SU-DHL-6 (cell line): ENCODE data around the gene SLC36A1.

Experiments used
- H2AFZ ChIP-seq: fragments of 200-600 bp; sonication (generic); 2 replicates; pipeline ENCODE4 v1.6.1; 2014; ENCODE audit warnings: low read depth, mild to moderate bottlenecking, moderate library complexity, mixed read lengths, antibody characterized with exemption, low read length; ENCODE audit not compliant: severe bottlenecking
- H3F3A ChIP-seq: fragments of 200-600 bp; shearing (Covaris generic); 2 replicates; pipeline ENCODE4 v1.6.0; 2016; ENCODE audit warnings: antibody characterized with exemption, mild to moderate bottlenecking; ENCODE audit not compliant: insufficient read depth
- H3K27ac ChIP-seq: fragments of 200-600 bp; sonication (generic); 2 replicates; pipeline ENCODE4 v1.5.1; 2016; ENCODE audit warnings: low read depth, mild to moderate bottlenecking, low read length, moderate library complexity, mixed read lengths
- H3K27me3 ChIP-seq: fragments of 200-600 bp; sonication (generic), shearing (Covaris generic); 2 replicates; pipeline ENCODE4 v1.6.0; 2014; ENCODE audit warnings: mild to moderate bottlenecking, low read length
- H3K36me3 ChIP-seq: fragments of 200-600 bp; sonication (generic); 2 replicates; pipeline ENCODE4 v1.6.1; 2014; ENCODE audit warnings: mild to moderate bottlenecking, low read length, mixed read lengths
- H3K4me2 ChIP-seq: fragments of 300-600, 200-600 bp; shearing (Covaris generic), sonication (generic); 2 replicates; pipeline ENCODE4 v1.6.0; 2014; ENCODE audit warnings: low read length, low read depth, mild to moderate bottlenecking; ENCODE audit not compliant: poor library complexity, severe bottlenecking
- H3K4me3 ChIP-seq: fragments of 200-600 bp; sonication (generic); 2 replicates; pipeline ENCODE4 v1.5.1; 2014; ENCODE audit warnings: antibody characterized with exemption, low read length, mild to moderate bottlenecking, mixed read lengths; ENCODE audit not compliant: insufficient read depth, poor library complexity, severe bottlenecking
- H3K79me2 ChIP-seq: fragments of 200-600 bp; sonication (generic); 2 replicates; pipeline ENCODE4 v1.6.1; 2014; ENCODE audit warnings: mild to moderate bottlenecking, low read length, moderate library complexity; ENCODE audit not compliant: insufficient read depth
- H3K9ac ChIP-seq: fragments of 200-600 bp; sonication (generic); 2 replicates; pipeline ENCODE4 v1.7.0; 2014; ENCODE audit warnings: mild to moderate bottlenecking, low read length
- H3K9me2 ChIP-seq: fragments of 200-600 bp; sonication (generic); replicated peaks from 2 replicates; pipeline ENCODE4 v1.6.1; 2014; ENCODE audit warnings: low read length; ENCODE audit not compliant: insufficient read depth
- H3K9me3 ChIP-seq: fragments of 200-600 bp; sonication (generic); 2 replicates; pipeline ENCODE4 v1.6.1; 2014; ENCODE audit warnings: low read length, mixed read lengths; ENCODE audit not compliant: insufficient read depth
- H4K20me1 ChIP-seq: fragments of 200-600 bp; sonication (generic); 2 replicates; pipeline ENCODE4 v1.6.1; 2014; ENCODE audit warnings: low read depth, mild to moderate bottlenecking, antibody characterized with exemption, low read length, moderate library complexity, mixed read lengths
- CTCF ChIP-seq: fragments of 200-600 bp; sonication (generic); IDR thresholded peaks from one replicate; pipeline ENCODE4 v1.5.1; 2017; ENCODE audit warnings: antibody characterized with exemption, mild to moderate bottlenecking, low read length, moderate library complexity; ENCODE audit not compliant: insufficient read depth, poor library complexity, severe bottlenecking
- EZH2phosphoT487 ChIP-seq: fragments of 200-600 bp; sonication (generic), shearing (Covaris generic); conservative IDR thresholded peaks from 2 replicates; pipeline ENCODE4 v1.6.1; 2018; ENCODE audit warnings: mild to moderate bottlenecking, antibody characterized with exemption, low read length, moderate library complexity, mixed read lengths

Gene SLC36A1

GRCh38 chr5:151492729-151493128 lies 45.3 kb downstream of the SLC36A1 start:
- Histone ChIP-seq H2AFZ (no peak overlapping the region), H3K36me3 (no peaks in the 10 kb centered on the region), H3K9me2 (no peaks in the 10 kb centered on the region), H3K4me3 (no peak overlapping the region), H3F3A (no peaks in the 10 kb centered on the region), H3K79me2 (no peaks in the 10 kb centered on the region), H3K9ac (no peak overlapping the region), H4K20me1 (no peaks in the 10 kb centered on the region), H3K4me2 (no peak overlapping the region), H3K27me3 (no peaks in the 10 kb centered on the region), H3K27ac (no peak overlapping the region), H3K9me3 (no peaks in the 10 kb centered on the region)
- TF ChIP-seq CTCF: no peak
- no peak for TF ChIP-seq EZH2phosphoT487

- H3F3A ChIP-seq: no peaks in the 10 kb centered on the region
- H3K9ac ChIP-seq: no peak overlapping the region
- no peak overlapping the region for H2AFZ ChIP-seq
- no peak for TF ChIP-seq CTCF
- TF ChIP-seq EZH2phosphoT487: no peak
- H3K9me3 ChIP-seq: no peaks in the 10 kb centered on the region
- H3K4me2 ChIP-seq: no peak overlapping the region
- no peak overlapping the region for H3K4me3 ChIP-seq
- no peaks in the 10 kb centered on the region for H3K27me3 ChIP-seq
- no peaks in the 10 kb centered on the region for H3K9me2 ChIP-seq
- H4K20me1 ChIP-seq: no peaks in the 10 kb centered on the region
- H3K79me2 ChIP-seq: no peaks in the 10 kb centered on the region
- no peak overlapping the region for H3K27ac ChIP-seq
- no peaks in the 10 kb centered on the region for H3K36me3 ChIP-seq
These were observed 46.3 kb downstream of the SLC36A1 start for GRCh38 chr5:151493665-151494064.

GRCh38 chr5:151495320-151495719 lies 47.9 kb downstream of the SLC36A1 start:
- no peaks in the 10 kb centered on the region for H4K20me1 ChIP-seq
- H3K27me3 ChIP-seq: no peaks in the 10 kb centered on the region
- no peaks in the 10 kb centered on the region for H3K9me2 ChIP-seq
- no peaks in the 10 kb centered on the region for H3K36me3 ChIP-seq
- no peaks in the 10 kb centered on the region for H3K79me2 ChIP-seq
- TF ChIP-seq EZH2phosphoT487: no peak
- TF ChIP-seq CTCF: no peak
- no peak overlapping the region for H3K9ac ChIP-seq
- no peaks in the 10 kb centered on the region for H3F3A ChIP-seq
- no peak overlapping the region for H2AFZ ChIP-seq
- H3K9me3 ChIP-seq: no peaks in the 10 kb centered on the region
- no peak overlapping the region for H3K27ac ChIP-seq
- H3K4me3 ChIP-seq: no peak overlapping the region
- no peak overlapping the region for H3K4me2 ChIP-seq

- Histone ChIP-seq H3K27me3 (no peaks in the 10 kb centered on the region), H3K9me3 (no peaks in the 10 kb centered on the region), H3K36me3 (no peaks in the 10 kb centered on the region), H3K9ac (no peak overlapping the region), H2AFZ (no peak overlapping the region), H4K20me1 (no peaks in the 10 kb centered on the region), H3K9me2 (no peaks in the 10 kb centered on the region), H3K27ac (no peak overlapping the region), H3F3A (no peaks in the 10 kb centered on the region), H3K4me2 (no peak overlapping the region), H3K79me2 (no peaks in the 10 kb centered on the region), H3K4me3 (no peak overlapping the region)
- TF ChIP-seq CTCF (no peak), EZH2phosphoT487 (no peak)
These were observed 48.7 kb downstream of the SLC36A1 start for GRCh38 chr5:151496041-151496484.
